ENCODE data around the gene SLC26A5. TPM values are rescaled to one million over a fixed set of nuclear protein-coding genes. Genes with fewer than 3 reads are reported as not detected.

The SLC26A5 gene
- total RNA-seq, 2 donors from 2014 or later: 0.35 to 0.53 TPM

- H3K36me3 Mint-ChIP-seq (ENCODE audit: low read depth): no peaks in the 10 kb centered on the region
- no peak overlapping the region for H3K4me3 Mint-ChIP-seq
- H3K27ac ChIP-seq (ENCODE audit: low read depth, low read length): no peak overlapping the region
- H3K4me1 ChIP-seq (ENCODE audit: control insufficient read depth, insufficient read depth, low read length): no peaks in the 10 kb centered on the region
- no peak overlapping the region for H3K9ac ChIP-seq (ENCODE audit: extremely low read depth, low read length, poor library complexity, severe bottlenecking)
- no peaks in the 10 kb centered on the region for H3K9me3 Mint-ChIP-seq
- H3K27ac Mint-ChIP-seq: no peak overlapping the region
- H3K4me1 Mint-ChIP-seq: no peaks in the 10 kb centered on the region
- WGBS, 2 experiments (ENCODE audit: insufficient coverage in 1 of 2, insufficient read length in 1 of 2): 93 to 98% methylated on average over 5 of the region's 5 CpGs
- no peak for TF ChIP-seq CTCF (conservative IDR thresholded peaks at IDR 0.05)
- no peaks in the 10 kb centered on the region for H3K9me3 ChIP-seq (ENCODE audit: control insufficient read depth, low read length)
- H3K36me3 ChIP-seq (ENCODE audit: control insufficient read depth, insufficient read depth, low read length): no peaks in the 10 kb centered on the region
- H3K27me3 ChIP-seq (ENCODE audit: control insufficient read depth, insufficient read depth, low read length, poor library complexity, severe bottlenecking): no peaks in the 10 kb centered on the region
- H3K27me3 Mint-ChIP-seq (ENCODE audit: insufficient read depth): peaks cover 1% of the 10 kb centered on the region
- no peak for DNase-seq
- no peak overlapping the region for H3K4me3 ChIP-seq (ENCODE audit: low read length)
Measured at GRCh38 chr7:103420857-103421384, 25.1 kb downstream of the SLC26A5 start.

- DNase-seq: no peak
- no peaks in the 10 kb centered on the region for H3K4me1 ChIP-seq (ENCODE audit: control insufficient read depth, insufficient read depth, low read length)
- H3K9me3 ChIP-seq (ENCODE audit: control insufficient read depth, low read length): no peaks in the 10 kb centered on the region
- H3K4me3 ChIP-seq (ENCODE audit: low read length): no peak overlapping the region
- Mint-ChIP-seq H3K9me3 (no peaks in the 10 kb centered on the region), H3K27ac (no peak overlapping the region), H3K27me3 (ENCODE audit: insufficient read depth) (peaks cover 1% of the 10 kb centered on the region), H3K4me3 (no peak overlapping the region), H3K4me1 (no peaks in the 10 kb centered on the region), H3K36me3 (ENCODE audit: low read depth) (no peaks in the 10 kb centered on the region)
- no peak for TF ChIP-seq CTCF (conservative IDR thresholded peaks at IDR 0.05)
- no peak overlapping the region for H3K9ac ChIP-seq (ENCODE audit: extremely low read depth, low read length, poor library complexity, severe bottlenecking)
- H3K27me3 ChIP-seq (ENCODE audit: control insufficient read depth, insufficient read depth, low read length, poor library complexity, severe bottlenecking): no peaks in the 10 kb centered on the region
- 86 to 100% methylated on average over 2 to 3 of the region's 3 CpGs for WGBS, 2 experiments (ENCODE audit: insufficient coverage in 1 of 2, insufficient read length in 1 of 2)
- no peaks in the 10 kb centered on the region for H3K36me3 ChIP-seq (ENCODE audit: control insufficient read depth, insufficient read depth, low read length)
- no peak overlapping the region for H3K27ac ChIP-seq (ENCODE audit: low read depth, low read length)
Measured at GRCh38 chr7:103418241-103418640, 27.8 kb downstream of the SLC26A5 start.

GRCh38 chr7:103413407-103413806 lies 32.6 kb downstream of the SLC26A5 start:
- Histone ChIP-seq H3K4me1 (ENCODE audit: control insufficient read depth, insufficient read depth, low read length) (no peaks in the 10 kb centered on the region), H3K9ac (ENCODE audit: extremely low read depth, low read length, poor library complexity, severe bottlenecking) (no peak overlapping the region), H3K9me3 (ENCODE audit: control insufficient read depth, low read length) (no peaks in the 10 kb centered on the region), H3K27me3 (ENCODE audit: control insufficient read depth, insufficient read depth, low read length, poor library complexity, severe bottlenecking) (no peaks in the 10 kb centered on the region), H3K27ac (ENCODE audit: low read depth, low read length) (no peak overlapping the region), H3K4me3 (ENCODE audit: low read length) (no peak overlapping the region), H3K36me3 (ENCODE audit: control insufficient read depth, insufficient read depth, low read length) (no peaks in the 10 kb centered on the region)
- no peak for DNase-seq
- H3K4me3 Mint-ChIP-seq: no peak overlapping the region
- H3K4me1 Mint-ChIP-seq: no peaks in the 10 kb centered on the region
- H3K9me3 Mint-ChIP-seq: no peaks in the 10 kb centered on the region
- no peaks in the 10 kb centered on the region for H3K36me3 Mint-ChIP-seq (ENCODE audit: low read depth)
- H3K27ac Mint-ChIP-seq: no peak overlapping the region
- WGBS, 2 experiments (ENCODE audit: insufficient coverage in 1 of 2, insufficient read length in 1 of 2): 87 to 96% methylated on average over 2 to 5 of the region's 5 CpGs
- TF ChIP-seq CTCF (conservative IDR thresholded peaks at IDR 0.05): no peak
- peaks cover 1% of the 10 kb centered on the region for H3K27me3 Mint-ChIP-seq (ENCODE audit: insufficient read depth)
